GM10266 (cell line): ENCODE measurements around the gene UXS1.

ENCODE experiments used
- DNase-seq: peaks from one replicate; pipeline ENCODE4 v3.0.0; 2012; ENCODE audit errors: extremely low spot score
- CTCF ChIP-seq: IDR thresholded peaks from 2 replicates; pipeline ENCODE4 v1.5.1; 2012; ENCODE audit warnings: mild to moderate bottlenecking, low read depth; ENCODE audit not compliant: control insufficient read depth, insufficient read depth; ENCODE audit errors: missing control alignments

The UXS1 gene

GRCh38 chr2:106178716-106179115, 15.4 kb downstream of the UXS1 start:
- no peak for DNase-seq
- no peak for TF ChIP-seq CTCF

- no peak for DNase-seq
- TF ChIP-seq CTCF = no peak
Observed at GRCh38 chr2:106177581-106177980, 16.5 kb downstream of the UXS1 start.

- no peak for TF ChIP-seq CTCF
- DNase-seq = no peak
Observed at GRCh38 chr2:106176446-106177099, 17.5 kb downstream of the UXS1 start.

- no peak for TF ChIP-seq CTCF
- no peak for DNase-seq
Observed at GRCh38 chr2:106175086-106175850, 18.8 kb downstream of the UXS1 start.

- DNase-seq = no peak
- TF ChIP-seq CTCF = no peak
Observed at GRCh38 chr2:106174056-106174455, 20.0 kb downstream of the UXS1 start.

GRCh38 chr2:106172649-106173048, 21.5 kb downstream of the UXS1 start:
- DNase-seq = no peak

More at GRCh38 chr2:106172649-106173048, 21.5 kb downstream of the UXS1 start:
- no peak for TF ChIP-seq CTCF
